WTC11 (cell line): ENCODE measurements around the gene PDCD10. TPM values are rescaled to one million over a fixed set of nuclear protein-coding genes. Genes with fewer than 3 reads are reported as not detected.

Experiments used
- ATAC-seq: fragments of 200-7000 bp; cut with Tn5 transposase; 2 replicates; pipeline ENCODE4 v1.10.0; 2021; ENCODE audit warnings: mild to moderate bottlenecking, moderate library complexity
- CTCF ChIA-PET: fragments of 300-600 bp; sonication (Branson Sonifier 250); formaldehyde crosslinking; loops from one replicate; lab custom pipeline; 2021; ENCODE audit warnings: antibody characterized with exemption; lab: Charles Lee
- POLR2A ChIA-PET: fragments of 350-600 bp; sonication (Branson Sonifier 250); formaldehyde crosslinking; loops from one replicate; lab custom pipeline; 2021; ENCODE audit warnings: antibody characterized with exemption; lab: Charles Lee
- DNase-seq: peaks from one replicate; pipeline ENCODE4 v3.0.0; 2021; ENCODE audit warnings: low spot score
- H3K27ac Mint-ChIP-seq: 2 replicates; pipeline ENCODE4 v1.8.0; 2021; ENCODE audit warnings: mixed read lengths
- H3K27me3 Mint-ChIP-seq: 2 replicates; pipeline ENCODE4 v1.8.0; 2021; ENCODE audit warnings: low read depth, mild to moderate bottlenecking, moderate library complexity, mixed read lengths
- H3K36me3 Mint-ChIP-seq: 2 replicates; pipeline ENCODE4 v1.8.0; 2021; ENCODE audit warnings: mixed read lengths
- H3K4me1 Mint-ChIP-seq: 2 replicates; pipeline ENCODE4 v1.8.0; 2022; ENCODE audit warnings: mixed read lengths
- H3K4me3 Mint-ChIP-seq: 2 replicates; pipeline ENCODE4 v1.8.0; 2021; ENCODE audit warnings: mild to moderate bottlenecking, moderate library complexity, mixed read lengths
- H3K9me3 Mint-ChIP-seq: 2 replicates; pipeline ENCODE4 v1.8.0; 2021; ENCODE audit warnings: mixed read lengths
- AFF4 ChIP-seq: sonication (generic); formaldehyde crosslinking; IDR thresholded peaks from 2 replicates; pipeline ENCODE4 v1.8.1; 2023; ENCODE audit warnings: mild to moderate bottlenecking, missing genetic modification reagents, borderline replicate concordance
- E2F5 ChIP-seq: sonication (generic); formaldehyde crosslinking; IDR thresholded peaks from 2 replicates; pipeline ENCODE4 v1.8.1; 2022; ENCODE audit warnings: mild to moderate bottlenecking, moderate library complexity, missing genetic modification reagents
- ETV6 ChIP-seq: sonication (generic); formaldehyde crosslinking; IDR thresholded peaks from 2 replicates; pipeline ENCODE4 v1.8.1; 2022; ENCODE audit warnings: mild to moderate bottlenecking, missing genetic modification reagents
- FOXK1 ChIP-seq: sonication (generic); formaldehyde crosslinking; IDR thresholded peaks from 2 replicates; pipeline ENCODE4 v1.8.0; 2022; ENCODE audit warnings: mild to moderate bottlenecking, moderate library complexity, missing genetic modification reagents
- FOXP4 ChIP-seq: sonication (generic); formaldehyde crosslinking; IDR thresholded peaks from 2 replicates; pipeline ENCODE4 v1.8.0; 2022; ENCODE audit warnings: mild to moderate bottlenecking, missing genetic modification reagents
- IRF2 ChIP-seq: sonication (generic); formaldehyde crosslinking; IDR thresholded peaks from 2 replicates; pipeline ENCODE4 v1.8.0; 2022; ENCODE audit warnings: low read depth, missing genetic modification reagents, borderline replicate concordance
- JUN ChIP-seq: sonication (generic); formaldehyde crosslinking; IDR thresholded peaks from 2 replicates; pipeline ENCODE4 v1.8.0; 2023; ENCODE audit warnings: mild to moderate bottlenecking, missing genetic modification reagents
- KAT7 ChIP-seq: sonication (generic); formaldehyde crosslinking; IDR thresholded peaks from 2 replicates; pipeline ENCODE4 v1.8.1; 2023; ENCODE audit warnings: missing genetic modification reagents, mild to moderate bottlenecking, borderline replicate concordance
- MXD4 ChIP-seq: fragments of 250-450 bp; sonication (Bioruptor Pico); IDR thresholded peaks from 2 replicates; pipeline ENCODE4 v1.8.0; 2021; ENCODE audit warnings: mild to moderate bottlenecking, moderate library complexity, borderline replicate concordance
- NFE2L1 ChIP-seq: sonication (generic); formaldehyde crosslinking; IDR thresholded peaks from 2 replicates; pipeline ENCODE4 v1.8.1; 2023; ENCODE audit warnings: missing genetic modification reagents
- RORB ChIP-seq: fragments of 250-450 bp; sonication (Bioruptor Pico); IDR thresholded peaks from 2 replicates; pipeline ENCODE4 v1.9.0; 2021; ENCODE audit warnings: mild to moderate bottlenecking
- SMAD3 ChIP-seq: sonication (generic); formaldehyde crosslinking; IDR thresholded peaks from 2 replicates; pipeline ENCODE4 v1.8.0; 2022; ENCODE audit warnings: missing genetic modification reagents, mild to moderate bottlenecking, borderline replicate concordance
- SP1 ChIP-seq: sonication (generic); formaldehyde crosslinking; conservative IDR thresholded peaks from 2 replicates; pipeline ENCODE4 v1.8.1; 2022; ENCODE audit warnings: missing genetic modification reagents
- TP53 ChIP-seq: sonication (generic); formaldehyde crosslinking; IDR thresholded peaks from 2 replicates; pipeline ENCODE4 v1.8.1; 2023; ENCODE audit warnings: mild to moderate bottlenecking, missing genetic modification reagents
- USF2 ChIP-seq: sonication (generic); formaldehyde crosslinking; IDR thresholded peaks from 2 replicates; pipeline ENCODE4 v1.8.1; 2023; ENCODE audit warnings: mild to moderate bottlenecking, missing genetic modification reagents, moderate library complexity
- ZBTB21 ChIP-seq: sonication (generic); formaldehyde crosslinking; IDR thresholded peaks from 2 replicates; pipeline ENCODE4 v1.8.1; 2023; ENCODE audit warnings: mild to moderate bottlenecking, missing genetic modification reagents, borderline replicate concordance
- ZBTB43 ChIP-seq: sonication (generic); formaldehyde crosslinking; IDR thresholded peaks from 2 replicates; pipeline ENCODE4 v1.8.1; 2023; ENCODE audit warnings: mild to moderate bottlenecking, missing genetic modification reagents
- ZNF232 ChIP-seq: sonication (generic); formaldehyde crosslinking; IDR thresholded peaks from 2 replicates; pipeline ENCODE4 v1.8.0; 2022; ENCODE audit warnings: mild to moderate bottlenecking, missing genetic modification reagents
- ZNF425 ChIP-seq: fragments of 250-450 bp; sonication (Bioruptor Pico); conservative IDR thresholded peaks from 2 replicates; pipeline ENCODE4 v1.9.0; 2021; ENCODE audit warnings: mild to moderate bottlenecking
- total RNA-seq: library from RNA; stranded (reverse); gene quantifications from 3 replicates; pipeline ENCODE4 v1.2.3, GENCODE V29; 2021

The PDCD10 gene
- total RNA-seq, 1 experiment from 2014 or later = 60.8 TPM

GRCh38 chr3:167773584-167773983, 38.9 kb upstream of the PDCD10 start:
- DNase-seq (no peak), ATAC-seq (no peak)
- POLR2A ChIA-PET = no interaction called here
- no peaks in the 10 kb centered on the region for H3K27me3 Mint-ChIP-seq
- 0 out of 2 replicates have a peak, but pooled peaks cover 4% of the 10 kb centered on the region for H3K4me1 Mint-ChIP-seq
- peaks cover 10% of the 10 kb centered on the region for H3K36me3 Mint-ChIP-seq
- peaks cover 17% of the 10 kb centered on the region for H3K9me3 Mint-ChIP-seq
- H3K27ac Mint-ChIP-seq = no peak overlapping the region
- CTCF ChIA-PET = no interaction called here
- H3K4me3 Mint-ChIP-seq = no peak overlapping the region
- TF ChIP-seq FOXK1 (CRISPR knock-in tag) (no peak), SP1 (CRISPR knock-in tag) (no peak), ZNF425 (no peak), ZBTB21 (CRISPR knock-in tag) (no peak)
- TF ChIP-seq, all 79 proteins: peak for 0

- CTCF ChIA-PET = no interaction called here
- Mint-ChIP-seq H3K36me3 (peaks cover 4% of the 10 kb centered on the region), H3K27me3 (no peaks in the 10 kb centered on the region), H3K4me1 (0 out of 2 replicates have a peak, but pooled peaks cover 4% of the 10 kb centered on the region), H3K9me3 (peaks cover 11% of the 10 kb centered on the region), H3K27ac (no peak overlapping the region), H3K4me3 (no peak overlapping the region)
- no peak for ATAC-seq
- POLR2A ChIA-PET = no interaction called here
- DNase-seq = no peak
- no peak for TF ChIP-seq ZNF232
- no peak for TF ChIP-seq AFF4
- no peak for TF ChIP-seq USF2 (CRISPR knock-in tag)
- no peak for TF ChIP-seq MXD4 (CRISPR knock-in tag)
- TF ChIP-seq NFE2L1 (CRISPR knock-in tag) = no peak
- TF ChIP-seq IRF2 (CRISPR knock-in tag) = no peak
- TF ChIP-seq JUN (CRISPR knock-in tag) = no peak
- TF ChIP-seq RORB (CRISPR knock-in tag) = no peak
- TF ChIP-seq ETV6 (CRISPR knock-in tag) = no peak
These were observed 38.3 kb upstream of the PDCD10 start for GRCh38 chr3:167772992-167773391.

GRCh38 chr3:167762296-167762695, 27.6 kb upstream of the PDCD10 start:
- POLR2A ChIA-PET = no interaction called here
- Mint-ChIP-seq H3K27ac (no peak overlapping the region), H3K4me3 (no peak overlapping the region), H3K27me3 (no peaks in the 10 kb centered on the region), H3K36me3 (peaks cover 28% of the 10 kb centered on the region), H3K9me3 (peaks cover 34% of the 10 kb centered on the region), H3K4me1 (no peaks in the 10 kb centered on the region)
- CTCF ChIA-PET = no interaction called here
- DNase-seq (no peak), ATAC-seq (no peak)
- TF ChIP-seq SP1 (CRISPR knock-in tag) = no peak
- TF ChIP-seq USF2 (CRISPR knock-in tag) = no peak
- TF ChIP-seq FOXP4 = no peak
- TF ChIP-seq SMAD3 (CRISPR knock-in tag) = no peak
- TF ChIP-seq KAT7 (CRISPR knock-in tag) = no peak
- TF ChIP-seq E2F5 = no peak
- TF ChIP-seq ZBTB43 (CRISPR knock-in tag) = no peak
- TF ChIP-seq TP53 = no peak
